Hippocampal formation (tissue), 2 donors: ENCODE measurements around the gene PATJ.
A peak's percentile ranks its signal among the peaks of the same experiment; 100 is the strongest.

Experiments
- DNase-seq, 2 donors: peaks; one replicate each; lab custom pipeline; 2025; lab: John Stamatoyannopoulos, UW

Gene PATJ

DNA sequence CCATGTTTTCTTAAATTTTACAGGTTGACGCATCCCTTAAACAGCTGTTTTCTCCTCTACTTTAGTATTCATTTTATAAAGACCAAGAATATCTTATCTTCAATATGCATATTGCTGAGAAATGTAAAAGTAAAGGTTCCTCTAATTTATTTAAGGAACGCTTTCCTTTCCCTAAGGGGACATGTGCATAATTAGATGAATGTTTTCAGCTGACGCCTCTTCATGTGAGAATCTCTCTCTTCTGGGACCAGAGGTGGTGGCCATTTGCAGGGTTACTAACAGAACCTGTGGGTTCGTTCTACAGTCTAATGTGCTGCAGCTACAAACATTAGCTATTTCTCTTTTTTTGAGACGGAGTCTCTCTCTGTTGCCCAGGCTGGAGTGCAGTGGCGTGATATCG, 304.6 kb downstream of the PATJ start:
- DNase-seq: no peak

DNA sequence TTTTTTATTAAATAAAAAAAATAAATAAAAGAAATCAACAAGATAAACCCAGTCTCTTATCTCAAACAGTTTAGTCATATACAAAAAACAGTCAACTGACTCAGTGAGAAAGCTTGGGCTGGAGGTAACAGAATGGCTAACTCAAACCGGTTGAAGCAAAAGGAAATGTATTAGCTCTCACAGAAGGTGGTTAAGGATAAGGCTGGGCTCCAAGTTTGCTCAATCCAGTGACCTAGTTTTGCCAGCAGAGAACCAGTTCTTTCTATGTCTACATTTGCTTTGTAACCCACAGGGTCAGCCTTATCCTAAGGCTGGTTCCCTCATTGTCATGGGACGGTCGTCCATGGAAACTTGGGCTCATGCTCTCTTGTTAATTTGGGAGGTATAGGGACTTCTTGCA, 307.9 kb downstream of the PATJ start:
- no peak for DNase-seq

DNA sequence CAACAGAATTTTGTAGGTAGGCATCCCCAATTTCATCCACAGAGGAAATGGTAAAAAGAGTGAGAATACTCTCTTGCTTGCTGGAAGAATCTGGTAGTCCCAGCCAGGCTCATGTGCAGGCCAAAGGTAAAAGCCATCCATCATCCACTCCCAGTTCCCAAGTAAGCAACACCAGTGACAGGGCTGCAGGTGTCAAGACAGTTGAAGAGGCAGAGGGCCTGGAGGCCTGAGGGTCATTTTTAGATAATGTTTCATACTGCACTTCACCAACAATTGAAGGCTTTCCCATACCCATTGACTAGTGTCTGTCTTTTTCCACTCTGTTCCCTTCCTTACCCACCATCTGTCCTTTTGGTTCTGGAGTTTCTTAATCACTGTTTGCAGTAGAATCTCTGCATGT, 310.7 kb downstream of the PATJ start:
- no peak for DNase-seq

DNA sequence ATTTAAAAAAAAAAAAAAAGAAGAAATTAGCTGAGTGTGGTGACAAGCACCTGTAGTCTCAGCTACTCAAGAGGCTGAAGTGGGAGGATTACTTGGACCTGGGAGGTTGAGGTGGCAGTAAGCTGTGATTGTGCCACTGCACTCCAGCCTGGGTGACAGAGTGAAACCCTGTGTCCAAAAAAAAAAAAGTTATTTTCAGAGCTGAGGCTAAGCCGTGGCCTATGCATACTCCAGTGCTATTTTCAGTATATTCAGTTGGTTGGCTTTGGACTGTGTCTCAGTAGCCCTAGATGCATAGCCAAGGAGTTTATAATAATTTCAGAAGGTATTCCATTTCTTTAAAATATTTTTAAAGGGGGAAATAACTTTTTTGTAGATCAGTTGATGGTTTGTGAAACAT, 311.9 kb downstream of the PATJ start:
- DNase-seq: no peak

DNA sequence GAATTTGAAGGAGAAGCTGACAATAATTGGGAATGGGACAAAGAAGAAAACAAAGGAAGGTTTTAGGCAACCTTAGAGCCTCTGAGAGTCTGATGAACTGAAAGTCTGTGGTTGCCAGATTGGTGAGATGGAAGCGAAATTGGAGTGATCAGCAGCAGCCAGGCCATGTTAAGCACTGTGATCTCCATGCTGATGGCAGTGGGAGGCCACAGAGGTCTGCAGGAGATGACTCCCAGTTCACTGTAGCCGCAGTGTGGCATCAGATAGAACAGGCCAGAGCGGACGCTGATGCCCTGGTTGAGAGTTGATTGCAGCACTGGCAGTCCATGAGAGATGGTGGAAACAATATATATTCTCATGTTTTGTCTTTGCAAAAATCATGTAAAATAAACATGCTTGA, 314.9 kb downstream of the PATJ start:
- DNase-seq: no peak

DNA sequence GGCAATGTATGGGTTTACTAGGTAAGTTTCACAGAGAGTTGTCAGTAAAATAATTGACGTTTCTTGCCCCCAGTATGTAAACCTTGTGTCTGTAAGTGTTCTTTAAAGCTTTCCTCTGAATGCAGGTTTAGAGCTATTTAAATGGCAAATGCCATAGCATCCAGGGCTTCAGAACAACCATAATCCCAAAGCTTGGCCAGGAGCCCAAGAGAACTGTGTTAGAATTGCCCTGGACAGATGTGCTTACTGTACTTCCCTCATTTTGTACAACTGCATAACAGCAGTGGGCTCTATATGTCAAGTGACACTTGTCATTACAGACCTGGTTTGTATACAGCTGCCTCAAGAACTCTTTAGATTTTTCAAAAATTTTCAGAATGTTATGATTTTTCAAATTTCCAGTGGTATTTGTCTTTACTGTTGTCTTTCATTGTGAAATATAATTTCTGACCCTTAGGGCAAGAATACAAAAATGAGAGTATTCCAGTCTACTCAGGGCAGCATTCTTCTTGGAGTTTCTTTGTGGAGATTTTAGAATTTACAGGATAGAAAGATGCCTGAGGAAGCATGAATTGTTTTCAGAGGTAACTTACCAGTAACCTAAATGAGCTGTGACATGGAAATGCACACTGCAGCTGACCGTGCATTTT, 315.5 kb downstream of the PATJ start:
- DNase-seq: no peak

DNA sequence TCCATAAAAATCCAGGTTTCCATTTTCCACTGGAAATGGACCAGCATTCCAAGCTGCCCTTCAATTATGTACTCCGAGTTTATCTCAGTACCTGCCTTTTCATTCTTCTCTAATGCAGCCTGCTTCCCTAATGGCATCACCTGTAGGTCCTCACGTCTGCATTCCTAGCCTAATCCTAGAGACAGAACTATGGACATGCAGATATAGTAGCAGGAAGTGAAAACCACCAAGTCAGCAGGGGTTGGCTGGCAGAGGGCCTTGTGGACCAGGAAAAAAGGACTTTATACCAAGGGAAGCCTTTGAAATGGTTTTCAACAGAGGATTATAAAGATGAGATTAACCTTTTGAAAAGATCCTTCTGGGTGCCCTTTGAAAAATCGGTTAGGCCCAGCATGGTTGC, 316.7 kb downstream of the PATJ start:
- DNase-seq: no peak

DNA sequence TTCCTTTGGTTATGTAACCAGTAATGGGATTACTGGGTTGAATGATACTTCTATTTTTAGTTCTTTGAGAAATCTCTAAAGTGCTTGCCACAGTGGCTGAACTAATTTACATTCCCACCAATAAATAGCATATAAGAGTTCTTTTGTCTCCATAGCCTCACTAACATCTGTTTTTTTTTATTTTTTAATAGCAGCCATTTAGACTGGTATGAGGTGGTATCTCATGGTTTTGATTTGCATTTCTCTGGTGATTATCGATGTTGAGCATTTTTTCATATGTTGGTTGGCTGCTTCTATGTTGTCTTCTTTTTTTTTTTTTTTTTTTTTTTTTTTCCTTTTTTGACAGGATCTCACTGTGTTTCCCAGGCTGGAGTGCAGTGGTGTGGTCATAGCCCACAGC, 319.8 kb downstream of the PATJ start:
- DNase-seq: no peak

DNA sequence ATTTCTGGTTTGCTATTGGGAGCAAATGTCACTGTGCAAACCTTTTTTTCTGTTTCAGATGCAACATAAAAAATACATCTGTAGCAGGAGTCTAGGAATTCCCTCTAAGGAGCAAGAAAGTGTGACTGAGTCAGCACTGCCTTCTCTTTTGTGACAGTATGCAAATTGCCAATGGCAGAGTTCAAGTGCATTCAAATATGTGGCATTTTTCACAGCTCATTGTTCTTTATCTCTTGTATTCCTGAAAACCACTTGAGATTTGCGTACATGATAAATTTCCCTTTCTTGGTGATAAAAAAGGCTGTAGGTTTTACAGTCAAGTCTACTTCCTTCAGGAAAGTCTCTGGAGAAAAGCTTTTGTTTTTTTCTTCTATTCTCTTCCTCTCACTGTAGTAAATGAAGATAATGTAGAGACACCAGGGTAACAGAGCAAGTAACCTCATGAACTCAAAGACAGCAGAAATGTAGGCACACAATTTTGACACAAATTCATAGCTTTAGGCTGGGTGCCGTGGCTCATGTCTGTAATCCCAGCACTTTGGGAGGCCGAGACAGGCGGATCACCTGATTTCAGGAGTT, 322.6 kb downstream of the PATJ start:
- DNase-seq: no peak

DNA sequence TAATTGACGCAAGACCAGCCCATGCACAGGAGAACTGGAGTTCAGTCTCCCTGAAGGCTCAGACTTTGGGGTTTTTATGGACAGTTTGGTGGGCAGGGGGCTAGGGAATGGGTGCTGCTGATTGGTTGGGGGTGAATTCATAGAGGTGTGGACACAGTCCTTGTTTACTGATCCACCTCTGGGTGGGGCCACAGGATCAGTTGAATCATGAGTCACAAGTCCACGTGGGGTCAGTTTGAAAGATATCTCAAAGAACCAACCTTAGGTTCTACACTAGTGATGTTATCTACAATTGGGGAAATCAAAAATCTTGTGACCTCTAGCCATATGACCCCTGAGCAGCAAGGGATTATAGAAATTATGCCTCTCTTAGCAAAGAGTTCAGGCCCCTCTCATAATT, 324.4 kb downstream of the PATJ start:
- no peak for DNase-seq

DNA sequence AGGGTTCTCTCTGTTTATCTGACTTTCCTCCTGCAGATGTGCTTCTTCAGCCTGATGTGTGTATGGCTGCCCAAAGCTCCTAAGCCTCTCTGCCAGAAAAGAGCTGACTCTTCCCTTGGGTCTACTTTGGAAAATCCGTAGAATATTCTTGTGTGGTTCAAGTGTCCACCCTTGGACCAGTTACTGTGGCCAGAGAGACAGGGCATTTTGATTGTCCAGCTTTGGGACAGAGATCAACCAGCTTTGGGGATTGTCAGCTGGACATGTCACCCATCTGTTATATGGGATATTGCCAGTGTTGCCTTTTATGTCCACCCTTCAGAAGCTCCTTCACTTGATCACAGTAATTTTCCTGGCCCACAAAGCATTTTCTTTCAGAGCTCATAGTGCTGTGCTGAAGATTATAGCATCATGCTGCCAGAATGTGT, 326.1 kb downstream of the PATJ start:
- DNase-seq: no peak

DNA sequence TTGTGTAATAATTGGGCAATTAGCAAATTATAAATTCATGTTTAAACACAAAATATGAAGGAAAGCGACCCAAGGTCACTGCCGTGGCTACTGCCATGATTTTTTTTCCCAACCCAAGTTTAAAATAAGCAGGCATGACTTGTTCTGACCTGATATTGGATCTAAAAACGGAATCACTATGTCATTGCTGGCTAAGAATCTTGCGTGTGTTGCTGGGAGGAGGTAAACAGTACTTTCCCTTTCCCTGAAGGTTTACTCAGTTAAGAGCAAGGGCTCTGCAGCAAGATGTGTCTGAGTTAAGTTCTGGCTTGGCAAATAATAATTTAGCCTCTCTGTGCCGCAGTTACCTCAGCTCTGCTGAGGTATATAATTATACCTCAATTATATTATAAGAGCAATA, 326.7 kb downstream of the PATJ start:
- no peak for DNase-seq

DNA sequence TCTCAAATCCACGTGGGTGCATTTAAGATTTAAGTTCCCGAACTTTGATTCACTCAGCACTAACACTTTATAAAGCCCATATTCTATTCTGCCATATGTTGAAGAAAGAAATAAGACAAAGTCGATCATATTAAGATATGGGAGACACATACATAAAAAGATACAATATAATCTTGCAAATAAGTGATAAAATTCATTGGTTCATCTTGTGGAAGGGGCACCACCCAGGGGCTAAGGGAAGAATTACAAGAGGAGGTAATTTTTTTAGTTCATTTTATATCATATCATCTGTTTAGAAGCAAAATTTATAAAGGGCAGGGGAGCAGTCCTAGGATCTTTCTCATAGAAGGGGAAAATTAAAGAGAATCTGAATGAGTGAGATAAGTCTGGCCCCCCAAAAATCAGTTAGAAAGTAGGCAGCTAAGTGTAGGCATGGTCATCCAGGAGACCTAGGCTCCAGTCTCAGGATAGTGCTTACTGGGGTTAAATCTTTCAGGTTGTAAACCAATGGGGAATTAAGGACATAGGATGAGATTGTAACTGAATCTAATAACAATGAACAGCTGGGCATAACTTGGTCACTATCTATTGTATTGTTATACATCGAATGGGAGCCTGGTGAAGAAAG, 328.2 kb downstream of the PATJ start:
- DNase-seq: peak in 1 of 2 donors; percentile 3

DNA sequence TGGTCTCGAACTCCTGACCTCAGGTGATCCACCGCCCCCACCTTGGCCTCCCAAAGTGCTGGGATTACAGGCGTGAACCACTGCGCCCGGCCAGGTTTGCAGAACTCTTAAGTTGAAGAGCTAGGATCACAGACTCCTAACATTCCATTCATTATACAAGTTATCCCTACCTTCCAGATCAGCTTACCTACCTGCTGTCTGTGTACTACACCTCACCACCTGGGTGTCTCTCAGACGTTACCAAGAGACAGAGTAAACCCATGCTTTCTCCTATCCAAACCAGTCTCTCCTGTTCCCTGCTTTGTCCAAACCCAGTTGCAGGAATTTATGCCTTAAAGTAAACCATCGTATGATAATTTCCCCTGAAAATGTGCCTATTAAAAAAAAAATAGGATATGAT, 329.4 kb downstream of the PATJ start:
- no peak for DNase-seq

DNA sequence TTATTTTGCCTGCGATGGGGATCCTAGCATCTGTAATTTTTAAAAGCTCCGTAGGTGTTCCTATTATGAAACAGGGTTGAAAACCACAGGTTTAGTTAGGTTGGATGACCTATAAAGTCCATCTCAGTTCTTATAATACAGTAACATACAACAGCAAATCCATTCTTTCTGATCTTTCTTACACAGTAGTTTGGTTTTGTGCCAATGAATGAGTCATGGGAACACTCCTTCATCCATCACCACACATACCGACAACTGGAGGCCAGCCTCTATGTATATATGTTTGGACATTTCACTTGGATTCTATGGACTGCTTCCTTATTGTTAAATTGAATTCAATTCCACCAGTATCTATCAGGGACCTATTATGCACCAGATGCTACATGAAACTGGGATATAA, 334.0 kb downstream of the PATJ start:
- DNase-seq: no peak

DNA sequence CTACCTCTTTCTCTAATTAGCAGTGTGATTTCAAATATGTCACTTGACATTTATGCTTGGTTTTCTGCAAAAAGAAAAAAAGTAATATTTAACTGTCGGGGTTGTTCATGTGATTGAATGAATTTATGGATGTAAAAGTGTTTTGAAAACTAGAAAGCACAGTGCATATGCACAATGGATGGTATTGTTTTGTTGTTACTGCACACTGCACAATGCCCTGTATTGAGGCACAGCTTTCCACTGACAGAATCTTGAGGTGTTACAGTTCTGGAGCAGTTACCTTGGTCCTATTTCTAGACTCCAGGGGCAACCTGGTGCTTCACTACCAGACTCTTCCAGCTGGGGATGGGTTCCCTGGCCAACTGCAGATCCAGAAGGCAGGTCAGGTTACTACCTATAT, 335.5 kb downstream of the PATJ start:
- peak in 1 of 2 donors; percentile 4 for DNase-seq

DNA sequence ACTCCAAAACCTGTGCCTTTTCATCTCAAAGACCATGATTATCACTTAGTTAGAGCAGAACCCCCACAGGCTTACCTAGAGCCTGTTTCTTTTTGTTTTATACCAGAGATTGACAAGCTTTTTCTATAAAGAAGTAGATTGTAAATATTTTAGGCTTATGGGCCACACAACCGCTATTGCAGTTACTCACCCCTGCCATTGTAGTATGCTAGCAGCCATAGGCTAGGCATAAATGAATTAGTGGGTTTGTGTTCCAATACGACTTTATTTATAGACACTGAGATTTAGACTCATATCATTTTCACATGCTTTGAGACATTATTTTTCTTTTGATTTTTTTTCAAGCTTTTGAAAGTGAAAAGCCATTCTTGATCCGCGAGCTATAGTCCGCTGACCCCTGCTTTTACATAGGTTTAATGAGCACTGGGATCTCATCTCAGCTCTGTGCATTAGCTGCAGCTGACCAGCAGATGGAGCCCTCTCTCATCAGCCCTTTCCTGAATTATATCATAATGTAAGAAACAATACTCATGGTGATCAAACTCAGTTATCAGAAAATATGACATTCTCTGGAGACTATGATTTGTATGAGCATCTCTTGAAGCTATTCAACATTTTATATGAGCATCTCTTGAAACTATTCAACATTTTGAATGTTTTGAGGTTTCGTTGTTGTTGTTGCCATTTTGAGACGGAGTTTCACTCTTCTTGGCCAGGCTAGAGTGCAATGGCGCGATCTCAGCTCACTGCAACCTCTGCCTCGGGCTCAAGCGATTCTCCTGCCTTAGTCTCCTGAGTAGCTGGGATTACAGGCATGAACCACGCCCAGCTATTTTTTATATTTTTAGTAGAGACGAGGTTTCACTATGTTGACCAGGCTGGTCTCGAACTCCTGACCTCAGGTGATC, 340.4 kb downstream of the PATJ start:
- DNase-seq: peak; percentile 5 to 15

DNA sequence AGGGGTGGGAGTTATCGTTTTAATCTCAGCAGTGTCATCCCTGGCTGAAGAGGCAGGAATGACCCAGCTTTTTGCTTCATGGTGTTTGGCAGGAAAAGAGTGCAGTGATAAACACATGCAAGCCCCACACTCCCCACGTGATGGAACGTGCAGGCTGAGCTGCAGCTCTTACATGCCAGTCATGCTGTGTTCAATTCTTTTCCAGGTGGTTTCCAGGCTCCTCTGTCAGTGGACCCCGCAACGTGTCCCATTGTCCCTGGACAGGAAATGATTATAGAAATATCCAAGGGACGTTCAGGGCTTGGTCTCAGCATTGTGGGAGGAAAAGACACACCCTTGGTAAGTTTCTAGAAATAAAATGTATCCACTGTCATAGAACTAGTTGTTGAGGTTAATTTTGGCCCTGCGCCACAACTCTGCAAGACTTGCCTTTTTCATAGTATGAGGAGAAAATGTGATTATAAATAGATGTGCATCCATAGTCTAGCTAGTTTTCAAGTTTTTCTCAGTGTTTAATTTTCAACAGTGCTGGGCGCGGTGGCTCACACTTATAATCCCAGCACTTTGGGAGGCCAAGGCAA, 342.1 kb downstream of the PATJ start:
- DNase-seq: no peak

DNA sequence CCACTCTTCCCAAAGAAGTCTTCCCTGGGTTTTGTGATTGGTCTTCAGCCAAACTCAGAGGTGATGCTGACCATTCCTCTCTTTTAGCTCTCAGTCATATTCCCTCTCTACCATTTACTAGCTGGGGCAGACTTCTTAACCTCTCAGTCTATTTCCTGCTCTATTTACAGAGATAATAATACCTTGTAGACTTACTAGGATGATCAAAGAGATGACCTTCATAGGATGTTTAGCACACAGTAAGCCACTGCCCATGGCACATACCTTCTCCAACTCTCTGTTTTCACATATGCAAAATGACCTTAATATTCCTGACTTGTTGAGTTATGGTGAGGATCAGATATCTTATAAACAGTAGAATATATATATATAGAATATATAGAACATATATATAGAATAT, 346.2 kb downstream of the PATJ start:
- no peak for DNase-seq

DNA sequence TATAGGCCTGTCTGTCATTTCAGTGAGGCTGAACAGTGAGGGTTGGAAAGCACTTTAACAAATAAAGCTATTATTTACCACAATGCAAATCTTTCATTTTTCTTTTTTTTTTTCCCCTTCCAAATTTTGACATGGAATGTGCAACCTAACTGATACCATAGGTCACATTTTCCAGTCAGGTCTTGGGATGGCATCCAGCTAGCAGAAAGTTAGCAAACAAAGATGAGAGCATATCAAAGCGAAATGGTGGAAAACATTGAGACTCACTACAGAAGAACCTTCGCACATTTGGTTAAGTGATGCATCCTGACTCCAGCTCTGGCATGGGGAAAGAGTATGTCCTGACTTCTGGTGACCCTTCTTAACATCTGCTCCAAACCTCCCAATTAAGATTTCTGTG, 347.3 kb downstream of the PATJ start:
- DNase-seq: no peak

DNA sequence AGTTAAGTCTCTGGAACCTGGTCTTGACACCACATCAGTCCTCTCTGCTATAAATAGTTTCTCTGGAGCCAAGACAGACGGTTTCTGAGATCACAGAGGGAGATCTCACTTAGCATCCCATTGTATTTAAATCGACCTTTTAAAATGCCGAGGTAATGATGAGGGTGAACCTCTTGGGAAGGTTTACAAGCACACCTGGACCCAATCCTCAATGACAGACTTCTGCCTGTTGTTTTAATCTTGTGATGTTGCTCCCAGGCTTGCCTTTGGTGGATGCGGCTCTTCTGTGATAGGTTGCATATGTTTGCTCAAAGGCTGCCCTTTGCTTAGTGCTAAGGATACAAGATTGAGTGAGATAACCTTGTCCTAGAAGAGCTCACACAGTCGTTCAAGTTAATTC, 347.7 kb downstream of the PATJ start:
- DNase-seq: no peak

DNA sequence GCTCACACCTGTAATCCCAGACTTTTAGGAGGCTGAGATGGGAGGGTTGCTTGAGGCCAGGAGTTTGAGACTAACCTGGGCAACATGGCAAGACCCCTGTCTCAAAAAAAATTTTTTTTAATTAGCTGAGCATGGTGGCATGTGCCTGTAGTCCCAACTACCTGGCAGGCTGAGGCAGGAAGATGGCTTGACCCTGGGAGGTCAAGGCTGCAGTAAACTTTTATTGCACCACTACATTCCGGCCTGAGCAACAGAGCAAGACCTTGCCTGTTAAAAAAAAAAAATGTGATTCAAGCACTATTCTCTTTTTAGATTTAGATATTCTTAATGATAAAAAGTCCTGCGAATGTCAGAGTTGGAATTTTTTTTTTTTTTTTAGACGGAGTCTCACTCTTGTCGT, 349.8 kb downstream of the PATJ start:
- DNase-seq: no peak
